HepG2 (cell line): ENCODE results near the gene IL22RA1. TPM values are rescaled to one million over a fixed set of nuclear protein-coding genes. Genes with fewer than 3 reads are reported as not detected.

Experiments used
- FOSL2 ChIP-seq: sonication (generic); formaldehyde crosslinking; IDR thresholded peaks from 2 replicates; pipeline ENCODE4 v1.4.0; 2020; ENCODE audit warnings: missing genetic modification reagents
- RFX3 ChIP-seq: IDR thresholded peaks from 2 replicates; pipeline ENCODE4 v1.6.1; 2016; ENCODE audit warnings: missing biosample characterization, missing genetic modification reagents
- RNF2 ChIP-seq: fragments of 450-650 bp; conservative IDR thresholded peaks from 2 replicates; pipeline ENCODE4 v1.6.1; 2016; ENCODE audit warnings: low read depth
- SP1 ChIP-seq, 2 experiments: fragments of 450-650 bp in 1 of 2; sonication (generic) in 1 of 2; formaldehyde crosslinking in 1 of 2; IDR thresholded peaks; 2 replicates each; pipeline versions ENCODE4 v1.4.0 to v1.6.1; 2016 to 2020; ENCODE audit warnings: missing genetic modification reagents in 1 of 2
- SRSF4 ChIP-seq: fragments of 200-400 bp; formaldehyde crosslinking; IDR thresholded peaks from one replicate; pipeline ENCODE4 v1.6.1; 2018; ENCODE audit warnings: mild to moderate bottlenecking, low read depth, low read length, moderate library complexity; ENCODE audit not compliant: poor library complexity, severe bottlenecking
- TBL1XR1 ChIP-seq: fragments of 150-350 bp; IDR thresholded peaks from 2 replicates; pipeline ENCODE4 v1.6.1; 2014; ENCODE audit warnings: borderline replicate concordance, low read length; ENCODE audit not compliant: partially characterized antibody
- TOE1 ChIP-seq: sonication (generic); formaldehyde crosslinking; IDR thresholded peaks from 2 replicates; pipeline ENCODE4 v1.4.0; 2020; ENCODE audit warnings: mild to moderate bottlenecking, missing genetic modification reagents
- ZNF335 ChIP-seq: sonication (generic); formaldehyde crosslinking; IDR thresholded peaks from 2 replicates; pipeline ENCODE4 v1.4.0; 2020; ENCODE audit warnings: missing genetic modification reagents
- ZNF598 ChIP-seq: sonication (generic); formaldehyde crosslinking; IDR thresholded peaks from 2 replicates; pipeline ENCODE4 v1.5.1; 2020; ENCODE audit warnings: mild to moderate bottlenecking, missing genetic modification reagents, borderline replicate concordance
- ZNF761 ChIP-seq: sonication (generic); formaldehyde crosslinking; conservative IDR thresholded peaks from 2 replicates; pipeline ENCODE4 v1.4.0; 2020; ENCODE audit warnings: mild to moderate bottlenecking, missing genetic modification reagents
- ZNF772 ChIP-seq: sonication (generic); formaldehyde crosslinking; IDR thresholded peaks from 2 replicates; pipeline ENCODE4 v1.5.0; 2020; ENCODE audit warnings: mild to moderate bottlenecking, missing genetic modification reagents
- polyA plus RNA-seq, 8 experiments: library from polyadenylated mRNA; depleted of rRNA in 3 of 8; stranded (reverse) in 7 of 8; unstranded in 1 of 8; fragments of >200 nt; fragmentation: Illumina TruSeq in 4 of 8; extraction: Trizol in 4 of 8; gene quantifications; 2 replicates each; pipeline versions ENCODE4 v1.2.1 to v1.2.3, GENCODE V29; 2011 to 2016; ENCODE audit warnings: low read depth in 4 of 8, missing spikeins in 1 of 8, mixed read lengths in 1 of 8; ENCODE audit not compliant: insufficient read depth in 1 of 8
- total RNA-seq, 5 experiments: library from RNA; depleted of rRNA; stranded (reverse); fragments of >200 nt; fragmentation: Illumina TruSeq; extraction: Trizol; gene quantifications; 2 replicates each; pipeline ENCODE4 v1.2.3, GENCODE V29; 2016; ENCODE audit warnings: low read depth in 1 of 5
- TF ChIP-seq, protein P1 (sequence below): sonication (generic); formaldehyde crosslinking; IDR thresholded peaks from 2 replicates; pipeline ENCODE4 v1.4.0; 2020; ENCODE audit warnings: missing genetic modification reagents, mild to moderate bottlenecking, borderline replicate concordance
- TF ChIP-seq, protein P2 (sequence below), 2 experiments: sonication (generic) in 1 of 2; formaldehyde crosslinking in 1 of 2; IDR thresholded peaks; 2 replicates each; pipeline versions ENCODE4 v1.4.0 to v1.6.1; 2018 to 2020; ENCODE audit warnings: missing genetic modification reagents in 2 of 2, borderline replicate concordance in 1 of 2, low read depth in 1 of 2, mild to moderate bottlenecking in 1 of 2, missing biosample characterization in 1 of 2
- TF ChIP-seq, protein P3 (sequence below), 2 experiments: sonication (generic) in 1 of 2; formaldehyde crosslinking in 1 of 2; IDR thresholded peaks; 2 replicates each; pipeline versions ENCODE4 v1.4.0 to v1.6.1; 2016 to 2020; ENCODE audit warnings: borderline replicate concordance in 1 of 2, low read depth in 1 of 2, mild to moderate bottlenecking in 1 of 2, missing genetic modification reagents in 1 of 2
- TF ChIP-seq, protein P4 (sequence below): IDR thresholded peaks from 2 replicates; pipeline ENCODE4 v1.6.1; 2016; ENCODE audit warnings: control low read depth
- TF ChIP-seq, protein P5 (sequence below): sonication (generic); formaldehyde crosslinking; conservative IDR thresholded peaks from 2 replicates; pipeline ENCODE4 v1.4.0; 2020; ENCODE audit warnings: missing genetic modification reagents

IL22RA1 gene
- total and polyA plus RNA-seq, 2 of the 13 experiments (the other 11 are each of a cell fraction or from before 2014, with no cell fraction given): 4.4 to 10.2 TPM

DNA sequence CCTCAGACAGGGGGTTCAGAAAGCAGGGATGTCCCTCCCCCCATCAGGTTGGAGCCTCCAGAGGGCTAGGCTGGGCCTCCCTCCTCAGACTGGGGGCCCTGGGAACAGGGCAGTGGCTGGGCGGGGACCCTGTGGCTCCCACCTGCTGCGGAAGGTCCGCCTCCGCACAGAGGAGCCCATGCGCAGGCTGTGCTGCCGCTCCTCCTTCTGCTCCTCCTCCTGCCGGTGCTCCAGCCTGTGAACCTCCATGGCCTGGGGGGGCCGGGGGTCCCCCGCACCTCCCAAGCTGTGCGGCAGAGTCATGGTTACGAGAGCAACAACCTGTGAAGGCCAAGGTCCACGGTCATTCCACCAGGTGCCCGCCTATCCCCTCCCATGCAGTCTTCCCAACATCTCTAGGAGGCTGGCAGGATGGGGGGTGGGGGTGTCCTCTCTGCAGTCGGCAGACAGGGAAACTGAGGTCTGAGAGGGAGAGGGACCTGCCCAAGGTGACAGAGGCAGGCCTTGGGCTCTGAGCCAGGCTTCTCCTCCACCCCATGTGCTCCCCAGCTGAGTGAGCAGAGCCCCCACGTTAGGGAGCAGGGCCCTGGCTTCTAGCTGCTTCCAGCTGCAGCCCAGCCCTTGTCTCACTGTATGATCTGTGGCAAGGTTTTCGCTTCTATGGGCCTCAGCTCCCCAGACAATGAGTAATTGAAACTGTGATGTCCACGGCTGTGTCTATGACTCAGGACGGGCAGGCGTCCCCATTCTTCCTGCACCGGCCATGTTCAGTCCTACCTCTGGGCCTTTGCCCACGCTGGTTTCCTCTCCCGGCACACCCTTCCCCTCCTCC, 34.4 kb downstream of the IL22RA1 start (continued):
- TF ChIP-seq, protein P1, sequence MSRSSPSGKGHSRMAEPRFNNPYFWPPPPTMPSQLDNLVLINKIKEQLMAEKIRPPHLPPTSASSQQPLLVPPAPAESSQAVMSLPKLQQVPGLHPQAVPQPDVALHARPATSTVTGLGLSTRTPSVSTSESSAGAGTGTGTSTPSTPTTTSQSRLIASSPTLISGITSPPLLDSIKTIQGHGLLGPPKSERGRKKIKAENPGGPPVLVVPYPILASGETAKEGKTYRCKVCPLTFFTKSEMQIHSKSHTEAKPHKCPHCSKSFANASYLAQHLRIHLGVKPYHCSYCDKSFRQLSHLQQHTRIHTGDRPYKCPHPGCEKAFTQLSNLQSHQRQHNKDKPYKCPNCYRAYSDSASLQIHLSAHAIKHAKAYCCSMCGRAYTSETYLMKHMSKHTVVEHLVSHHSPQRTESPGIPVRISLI: no peak
- TF ChIP-seq TBL1XR1: peak; percentile 55
- TF ChIP-seq, protein P2, sequence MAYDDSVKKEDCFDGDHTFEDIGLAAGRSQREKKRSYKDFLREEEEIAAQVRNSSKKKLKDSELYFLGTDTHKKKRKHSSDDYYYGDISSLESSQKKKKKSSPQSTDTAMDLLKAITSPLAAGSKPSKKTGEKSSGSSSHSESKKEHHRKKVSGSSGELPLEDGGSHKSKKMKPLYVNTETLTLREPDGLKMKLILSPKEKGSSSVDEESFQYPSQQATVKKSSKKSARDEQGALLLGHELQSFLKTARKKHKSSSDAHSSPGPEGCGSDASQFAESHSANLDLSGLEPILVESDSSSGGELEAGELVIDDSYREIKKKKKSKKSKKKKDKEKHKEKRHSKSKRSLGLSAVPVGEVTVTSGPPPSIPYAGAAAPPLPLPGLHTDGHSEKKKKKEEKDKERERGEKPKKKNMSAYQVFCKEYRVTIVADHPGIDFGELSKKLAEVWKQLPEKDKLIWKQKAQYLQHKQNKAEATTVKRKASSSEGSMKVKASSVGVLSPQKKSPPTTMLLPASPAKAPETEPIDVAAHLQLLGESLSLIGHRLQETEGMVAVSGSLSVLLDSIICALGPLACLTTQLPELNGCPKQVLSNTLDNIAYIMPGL (CRISPR knock-in tag; IDR thresholded peaks at IDR 0.05; ENCODE audit: borderline replicate concordance in 1 of 2, low read depth in 1 of 2): peak in 1 of 2 experiments; percentile 45; a peak in 1 of 4 replicates
- TF ChIP-seq, protein P3, sequence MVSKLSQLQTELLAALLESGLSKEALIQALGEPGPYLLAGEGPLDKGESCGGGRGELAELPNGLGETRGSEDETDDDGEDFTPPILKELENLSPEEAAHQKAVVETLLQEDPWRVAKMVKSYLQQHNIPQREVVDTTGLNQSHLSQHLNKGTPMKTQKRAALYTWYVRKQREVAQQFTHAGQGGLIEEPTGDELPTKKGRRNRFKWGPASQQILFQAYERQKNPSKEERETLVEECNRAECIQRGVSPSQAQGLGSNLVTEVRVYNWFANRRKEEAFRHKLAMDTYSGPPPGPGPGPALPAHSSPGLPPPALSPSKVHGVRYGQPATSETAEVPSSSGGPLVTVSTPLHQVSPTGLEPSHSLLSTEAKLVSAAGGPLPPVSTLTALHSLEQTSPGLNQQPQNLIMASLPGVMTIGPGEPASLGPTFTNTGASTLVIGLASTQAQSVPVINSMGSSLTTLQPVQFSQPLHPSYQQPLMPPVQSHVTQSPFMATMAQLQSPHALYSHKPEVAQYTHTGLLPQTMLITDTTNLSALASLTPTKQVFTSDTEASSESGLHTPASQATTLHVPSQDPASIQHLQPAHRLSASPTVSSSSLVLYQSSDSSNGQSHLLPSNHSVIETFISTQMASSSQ (IDR thresholded peaks at IDR 0.05; ENCODE audit: low read depth): no peak
- TF ChIP-seq, protein P3 (CRISPR knock-in tag; IDR thresholded peaks at IDR 0.05; ENCODE audit: borderline replicate concordance): 0 out of 2 replicates have a peak, but pooled peaks have one; percentile 37
- TF ChIP-seq SRSF4: no peak
- TF ChIP-seq ZNF598 (CRISPR knock-in tag): peak; percentile 62; the same call in 1 of the 2 replicates
- TF ChIP-seq ZNF761 (CRISPR knock-in tag): peak; percentile 63; the same call in 1 of the 2 replicates
- TF ChIP-seq, protein P4, sequence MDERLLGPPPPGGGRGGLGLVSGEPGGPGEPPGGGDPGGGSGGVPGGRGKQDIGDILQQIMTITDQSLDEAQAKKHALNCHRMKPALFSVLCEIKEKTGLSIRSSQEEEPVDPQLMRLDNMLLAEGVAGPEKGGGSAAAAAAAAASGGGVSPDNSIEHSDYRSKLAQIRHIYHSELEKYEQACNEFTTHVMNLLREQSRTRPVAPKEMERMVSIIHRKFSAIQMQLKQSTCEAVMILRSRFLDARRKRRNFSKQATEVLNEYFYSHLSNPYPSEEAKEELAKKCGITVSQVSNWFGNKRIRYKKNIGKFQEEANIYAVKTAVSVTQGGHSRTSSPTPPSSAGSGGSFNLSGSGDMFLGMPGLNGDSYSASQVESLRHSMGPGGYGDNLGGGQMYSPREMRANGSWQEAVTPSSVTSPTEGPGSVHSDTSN (CRISPR knock-in tag): 0 out of 2 replicates have a peak, but pooled peaks have one; percentile 19
- TF ChIP-seq, protein P5, sequence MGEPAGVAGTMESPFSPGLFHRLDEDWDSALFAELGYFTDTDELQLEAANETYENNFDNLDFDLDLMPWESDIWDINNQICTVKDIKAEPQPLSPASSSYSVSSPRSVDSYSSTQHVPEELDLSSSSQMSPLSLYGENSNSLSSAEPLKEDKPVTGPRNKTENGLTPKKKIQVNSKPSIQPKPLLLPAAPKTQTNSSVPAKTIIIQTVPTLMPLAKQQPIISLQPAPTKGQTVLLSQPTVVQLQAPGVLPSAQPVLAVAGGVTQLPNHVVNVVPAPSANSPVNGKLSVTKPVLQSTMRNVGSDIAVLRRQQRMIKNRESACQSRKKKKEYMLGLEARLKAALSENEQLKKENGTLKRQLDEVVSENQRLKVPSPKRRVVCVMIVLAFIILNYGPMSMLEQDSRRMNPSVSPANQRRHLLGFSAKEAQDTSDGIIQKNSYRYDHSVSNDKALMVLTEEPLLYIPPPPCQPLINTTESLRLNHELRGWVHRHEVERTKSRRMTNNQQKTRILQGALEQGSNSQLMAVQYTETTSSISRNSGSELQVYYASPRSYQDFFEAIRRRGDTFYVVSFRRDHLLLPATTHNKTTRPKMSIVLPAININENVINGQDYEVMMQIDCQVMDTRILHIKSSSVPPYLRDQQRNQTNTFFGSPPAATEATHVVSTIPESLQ (CRISPR knock-in tag): no peak
- peak; percentile 63; the same call in 1 of the 2 replicates for TF ChIP-seq RNF2
- peak; percentile 75; the same call in 1 of the 2 replicates for TF ChIP-seq ZNF335
- TF ChIP-seq SP1 (IDR thresholded peaks at IDR 0.05): no peak
- 0 out of 2 replicates have a peak, but pooled peaks have one; percentile 24 for TF ChIP-seq SP1 (CRISPR knock-in tag; IDR thresholded peaks at IDR 0.05)
- TF ChIP-seq ZNF772 (CRISPR knock-in tag): peak; percentile 61; the same call in 1 of the 2 replicates
- TF ChIP-seq TOE1 (CRISPR knock-in tag): no peak
- peak; percentile 62 for TF ChIP-seq RFX3 (CRISPR knock-in tag)
- peak; percentile 66 for TF ChIP-seq FOSL2 (CRISPR knock-in tag)
